HG03103 (cell line): Measurements from ENCODE around the gene MLPH.

Experiments used
- ATAC-seq: cut with Tn5 transposase; IDR thresholded peaks from one replicate; pipeline ENCODE4 v1.9.1; 2021; ENCODE audit warnings: low read depth; ENCODE audit not compliant: unreplicated experiment

MLPH gene

DNA sequence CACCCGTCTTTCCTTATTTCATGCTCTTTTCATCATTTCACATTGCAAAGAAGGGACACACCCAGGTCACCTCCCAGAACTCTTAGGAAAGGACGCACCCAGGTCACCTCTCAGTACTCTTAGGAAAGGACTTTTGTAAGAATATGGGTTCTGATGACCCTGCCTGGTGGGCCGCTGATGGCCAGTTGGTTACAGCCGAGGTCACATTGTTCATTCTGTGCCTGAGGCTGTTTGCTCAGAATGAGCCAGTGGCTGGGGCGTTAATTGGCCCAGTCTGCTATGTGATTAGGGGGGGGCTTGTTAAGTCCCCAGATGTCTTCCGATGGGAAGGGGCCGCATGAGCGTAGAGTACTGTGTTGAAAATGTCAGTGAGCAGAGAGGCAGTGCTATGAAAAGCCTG lies 9.4 kb downstream of the MLPH start:
- ATAC-seq, result no peak

GRCh38 chr2:237497009-237497837 lies 10.2 kb downstream of the MLPH start:
- no peak for ATAC-seq

- ATAC-seq, result no peak
Observed at GRCh38 chr2:237497838-237498186, 10.8 kb downstream of the MLPH start.

- no peak for ATAC-seq
Observed at GRCh38 chr2:237498341-237498740, 11.3 kb downstream of the MLPH start.

- ATAC-seq, result no peak
Observed at GRCh38 chr2:237500681-237501424, 13.8 kb downstream of the MLPH start.

- ATAC-seq, result no peak
Observed at GRCh38 chr2:237501892-237502513, 15.0 kb downstream of the MLPH start.

DNA sequence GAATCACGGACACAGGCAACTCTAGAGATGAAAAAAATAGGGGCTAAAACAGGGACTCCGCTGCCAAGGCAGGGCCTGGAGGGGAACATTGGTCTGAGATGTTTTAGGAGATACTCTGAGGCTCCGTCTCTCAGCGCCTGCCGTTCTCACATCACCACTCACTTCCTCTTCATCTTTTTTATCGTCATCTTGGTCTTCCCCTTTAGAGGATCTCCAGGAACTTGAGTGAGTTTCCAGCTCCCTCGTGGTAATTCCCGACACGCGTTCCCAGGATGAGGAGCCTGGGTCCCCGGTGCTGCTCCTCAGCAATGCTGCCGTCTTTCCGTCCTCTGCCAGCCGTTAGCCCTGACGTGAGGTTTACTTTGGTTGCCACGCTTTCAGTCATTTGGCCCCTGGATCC lies 16.1 kb downstream of the MLPH start:
- no peak for ATAC-seq

- no peak for ATAC-seq
Observed at GRCh38 chr2:237505188-237505939, 18.3 kb downstream of the MLPH start.

- no peak for ATAC-seq
Observed at GRCh38 chr2:237507512-237507911, 20.5 kb downstream of the MLPH start.

DNA sequence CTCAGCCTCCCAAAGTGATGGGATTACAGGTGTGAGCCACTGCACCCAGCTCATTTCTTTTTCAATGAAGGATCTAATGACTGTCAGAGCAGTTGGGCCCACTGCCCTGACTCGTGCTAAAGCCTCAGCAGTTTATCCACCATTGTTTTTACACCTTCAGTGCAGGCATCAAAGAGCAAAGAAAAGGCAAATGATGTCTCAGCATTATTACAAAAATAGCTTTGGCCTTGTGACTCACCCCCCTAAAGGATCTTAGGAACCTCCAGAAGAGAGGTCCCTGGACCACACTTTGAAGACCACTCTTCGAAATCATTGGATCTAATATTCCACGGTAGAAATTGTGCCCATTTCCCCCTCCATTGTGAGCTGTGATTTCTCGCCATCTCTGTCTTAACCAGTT lies 21.3 kb downstream of the MLPH start:
- no peak for ATAC-seq

DNA sequence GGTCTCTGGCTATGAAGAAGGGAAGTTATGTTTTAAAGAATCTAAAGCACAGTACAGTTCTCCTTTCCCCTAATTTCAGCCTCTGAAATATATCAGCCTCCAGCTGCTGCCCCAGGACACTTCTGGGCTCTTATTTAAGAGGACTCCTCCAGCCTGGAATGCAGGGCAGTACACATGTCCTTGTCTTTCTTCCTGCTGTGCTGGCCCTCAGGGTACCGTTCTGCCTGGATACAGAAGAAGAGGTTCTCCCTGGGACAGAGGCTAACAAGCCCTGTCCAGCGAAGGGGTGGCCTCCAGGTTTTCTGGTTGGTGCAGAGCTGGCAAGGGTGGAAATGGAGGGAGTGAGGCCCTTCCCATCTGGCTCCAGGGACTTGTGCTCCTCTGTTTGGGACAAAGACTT lies 22.1 kb downstream of the MLPH start:
- no peak for ATAC-seq

GRCh38 chr2:237509905-237510304 lies 22.9 kb downstream of the MLPH start:
- no peak for ATAC-seq

DNA sequence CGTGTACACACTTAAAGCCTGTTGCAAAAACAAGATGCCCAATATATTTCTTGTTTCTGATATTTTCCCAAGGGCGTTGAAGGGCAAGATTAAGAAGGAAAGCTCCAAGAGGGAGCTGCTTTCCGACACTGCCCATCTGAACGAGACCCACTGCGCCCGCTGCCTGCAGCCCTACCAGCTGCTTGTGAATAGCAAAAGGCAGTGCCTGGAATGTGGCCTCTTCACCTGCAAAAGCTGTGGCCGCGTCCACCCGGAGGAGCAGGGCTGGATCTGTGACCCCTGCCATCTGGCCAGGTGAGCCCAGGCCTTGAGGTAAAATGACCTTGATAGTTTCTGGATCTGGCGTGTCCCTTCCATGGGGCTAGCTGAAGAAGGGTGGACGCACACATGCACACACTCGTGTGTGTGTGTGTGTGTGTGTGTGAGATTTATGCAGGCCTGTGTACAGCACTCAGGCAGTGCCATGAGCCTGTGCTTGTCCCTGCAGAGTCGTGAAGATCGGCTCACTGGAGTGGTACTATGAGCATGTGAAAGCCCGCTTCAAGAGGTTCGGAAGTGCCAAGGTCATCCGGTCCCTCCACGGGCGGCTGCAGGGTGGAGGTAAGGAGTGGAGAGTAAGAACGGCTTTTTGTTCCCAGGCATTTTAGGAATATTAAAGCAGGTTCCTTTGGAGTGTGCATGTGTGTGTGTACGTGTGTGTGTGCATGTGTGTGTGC lies 23.6 kb downstream of the MLPH start:
- ATAC-seq, result no peak

DNA sequence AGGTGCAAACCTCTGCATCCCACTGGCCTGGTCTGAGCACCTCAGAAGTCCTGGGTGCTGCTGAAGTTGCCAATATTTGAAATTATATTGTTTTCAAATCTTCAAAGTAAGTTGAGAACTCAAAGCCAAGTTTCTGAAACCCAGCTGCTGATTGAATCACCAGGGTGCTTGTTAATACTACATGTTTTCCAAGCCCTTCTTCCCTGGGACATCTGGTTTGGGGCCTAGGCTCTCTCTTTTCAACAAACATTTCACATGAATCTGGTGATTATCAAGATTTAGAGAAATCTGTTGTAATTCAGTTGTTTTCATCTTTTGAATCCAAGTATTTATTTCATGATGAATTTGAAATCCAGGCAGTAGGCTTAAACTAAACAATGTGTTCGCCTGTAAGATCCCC lies 24.4 kb downstream of the MLPH start:
- no peak for ATAC-seq

DNA sequence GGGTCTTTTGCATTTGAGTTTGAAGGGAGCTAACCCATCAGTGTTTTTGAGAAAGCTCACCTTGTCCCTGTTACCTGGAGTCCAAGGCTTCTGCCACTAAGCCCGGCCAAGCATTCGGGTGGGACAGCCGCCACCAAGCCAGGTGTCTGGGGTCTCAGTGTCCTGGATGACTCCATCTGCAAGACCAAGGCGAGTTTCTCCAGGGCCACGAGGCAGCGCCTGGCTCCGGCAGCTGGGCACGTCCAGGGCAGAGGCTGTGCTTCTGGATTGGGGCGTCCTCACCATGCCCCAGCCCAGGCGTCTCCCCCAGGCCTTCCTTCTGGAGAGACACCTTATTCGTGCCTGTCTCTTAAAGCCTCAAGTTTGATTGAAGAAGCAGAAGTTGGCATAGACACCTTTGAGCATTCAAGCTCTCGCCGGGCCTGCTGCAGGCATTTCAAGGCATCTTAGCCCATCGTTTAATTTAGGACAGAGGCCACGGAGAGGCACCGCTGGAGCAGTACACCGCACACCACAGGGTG lies 24.9 kb downstream of the MLPH start:
- no peak for ATAC-seq

- ATAC-seq, result no peak
Observed at GRCh38 chr2:237512774-237513466, 25.9 kb downstream of the MLPH start.

- no peak for ATAC-seq
Observed at GRCh38 chr2:237513693-237514092, 26.6 kb downstream of the MLPH start.

DNA sequence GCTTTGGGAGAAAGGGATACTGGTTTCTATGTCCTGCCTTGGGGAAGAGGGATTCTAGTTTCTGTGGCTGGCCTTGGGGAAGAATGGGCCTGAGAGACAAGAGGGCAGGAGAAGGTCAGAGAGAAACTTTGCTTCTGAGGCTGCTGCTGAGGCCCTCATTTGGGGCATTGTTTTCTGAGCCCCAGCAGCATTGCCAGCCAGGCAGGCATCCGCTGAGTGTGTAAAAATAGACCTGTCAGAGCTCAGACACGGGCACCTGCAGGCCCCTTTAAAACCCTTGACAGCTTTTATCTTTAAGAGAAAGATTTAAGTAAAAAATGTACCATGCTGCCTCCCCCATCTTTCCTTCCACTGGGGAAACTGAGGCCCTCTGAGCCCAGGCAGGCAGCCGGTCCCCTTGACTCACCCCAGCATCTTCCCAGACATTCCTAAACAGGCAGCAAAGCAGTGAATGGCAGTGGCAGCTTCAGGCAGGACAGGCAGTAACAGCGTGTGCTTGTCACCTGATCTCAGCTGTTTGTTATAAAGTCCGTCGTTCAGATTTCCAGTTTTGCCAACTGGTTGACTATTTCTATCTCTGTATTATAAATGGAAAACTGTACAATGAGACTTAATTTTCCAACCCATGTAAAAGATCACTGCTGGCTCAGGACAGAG lies 27.6 kb downstream of the MLPH start:
- ATAC-seq, result no peak

DNA sequence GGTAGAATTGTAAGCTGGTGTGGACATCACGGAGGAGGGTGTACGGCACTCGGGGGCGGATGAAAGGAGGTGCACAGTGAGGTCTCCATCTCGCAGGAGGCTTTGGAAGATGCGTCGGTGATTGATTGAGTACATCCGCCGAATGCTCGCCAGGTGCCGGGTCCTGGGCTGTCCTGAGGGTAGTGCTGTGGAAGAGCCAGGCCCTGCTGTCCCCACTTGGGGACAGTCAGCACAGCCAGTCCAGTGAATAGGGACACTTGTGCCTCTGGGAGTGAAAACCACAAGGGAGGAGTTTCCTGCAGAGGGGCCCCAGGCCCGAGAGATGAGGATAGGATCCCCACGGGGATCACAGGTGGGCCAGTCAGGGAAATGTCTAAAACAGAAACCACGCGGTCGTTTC lies 28.1 kb downstream of the MLPH start:
- ATAC-seq, result no peak
